HUES64 (cell line): ENCODE data around the gene ELMOD3.
"Not testable (repeated sequence)": the region's sequence is repeated elsewhere in the genome, so short reads cannot be mapped to it uniquely, and the experiment has no call there.

Experiments used
- H3K27ac ChIP-seq: 2 replicates; pipeline ENCODE4 v1.7.0; 2013; ENCODE audit warnings: low read depth, low read length, inconsistent platforms
- H3K27me3 ChIP-seq: 2 replicates; pipeline ENCODE4 v1.6.1; 2013; ENCODE audit warnings: mild to moderate bottlenecking, low read length; ENCODE audit not compliant: insufficient read depth
- H3K36me3 ChIP-seq: 2 replicates; pipeline ENCODE4 v1.6.1; 2013; ENCODE audit warnings: mild to moderate bottlenecking, low read length; ENCODE audit not compliant: insufficient read depth
- H3K4me1 ChIP-seq: 2 replicates; pipeline ENCODE4 v1.6.1; 2013; ENCODE audit warnings: mild to moderate bottlenecking, low read length, moderate library complexity; ENCODE audit not compliant: insufficient read depth
- H3K4me3 ChIP-seq: 2 replicates; pipeline ENCODE4 v1.5.1; 2013; ENCODE audit warnings: mild to moderate bottlenecking, low read length, moderate library complexity
- H3K9ac ChIP-seq: 2 replicates; pipeline ENCODE4 v1.6.1; 2013; ENCODE audit warnings: mild to moderate bottlenecking, low read depth, low read length
- H3K9me3 ChIP-seq: 2 replicates; pipeline ENCODE4 v1.6.1; 2013; ENCODE audit warnings: low read depth, low read length; ENCODE audit not compliant: insufficient read depth
- WGBS: fragments of 150-250, 120-280 bp; methylation state at CpG from one replicate; pipeline ENCODE4 v1.1.7; 2013; ENCODE audit warnings: missing lambda C conversion rate; 5-methylcytosine and 5-hydroxymethylcytosine counted together

Gene ELMOD3

GRCh38 chr2:85355073-85355410 is 473 bp downstream of the ELMOD3 start:
- H3K36me3 ChIP-seq = peaks cover 28% of the 10 kb centered on the region
- WGBS = 22% methylated on average over 10 of the region's 10 CpGs
- H3K4me3 ChIP-seq = peak overlapping the region; percentile 92
- peak overlapping the region; percentile 79 for H3K9ac ChIP-seq
- no peak overlapping the region for H3K27ac ChIP-seq
- H3K4me1 ChIP-seq = peaks cover 8% of the 10 kb centered on the region; the same call in 1 of the 2 replicates
- no peaks in the 10 kb centered on the region for H3K27me3 ChIP-seq
- H3K9me3 ChIP-seq = no peaks in the 10 kb centered on the region

- no peak overlapping the region for H3K27ac ChIP-seq
- H3K9ac ChIP-seq = no peak overlapping the region
- H3K9me3 ChIP-seq = no peaks in the 10 kb centered on the region
- WGBS = 89% methylated on average over 3 of the region's 3 CpGs
- peaks cover 23% of the 10 kb centered on the region for H3K36me3 ChIP-seq
- peak overlapping the region; percentile 92 for H3K4me3 ChIP-seq
- H3K27me3 ChIP-seq = no peaks in the 10 kb centered on the region
- peaks cover 8% of the 10 kb centered on the region; the same call in 1 of the 2 replicates for H3K4me1 ChIP-seq
Observed at GRCh38 chr2:85355521-85355920, 952 bp downstream of the ELMOD3 start.

- Histone ChIP-seq H3K27ac (no peak overlapping the region), H3K9me3 (no peaks in the 10 kb centered on the region), H3K27me3 (no peaks in the 10 kb centered on the region), H3K4me1 (peaks cover 8% of the 10 kb centered on the region; the same call in 1 of the 2 replicates), H3K9ac (no peak overlapping the region), H3K4me3 (no peak overlapping the region; the same call in 1 of the 2 replicates), H3K36me3 (peaks cover 19% of the 10 kb centered on the region)
- 88% methylated on average over 2 of the region's 2 CpGs for WGBS
Observed at GRCh38 chr2:85356186-85356585, 1.6 kb downstream of the ELMOD3 start.

- H3K4me3 ChIP-seq = no peak overlapping the region
- H3K36me3 ChIP-seq = peaks cover 22% of the 10 kb centered on the region
- WGBS = 85% methylated on average over 3 of the region's 3 CpGs
- no peaks in the 10 kb centered on the region for H3K9me3 ChIP-seq
- no peak overlapping the region for H3K9ac ChIP-seq
- H3K27ac ChIP-seq = no peak overlapping the region
- no peaks in the 10 kb centered on the region for H3K27me3 ChIP-seq
- peaks cover 8% of the 10 kb centered on the region; the same call in 1 of the 2 replicates for H3K4me1 ChIP-seq
Observed at GRCh38 chr2:85357736-85358135, 3.2 kb downstream of the ELMOD3 start.

GRCh38 chr2:85362653-85363387 is 8.3 kb downstream of the ELMOD3 start:
- H3K4me3 ChIP-seq, H3K27me3 ChIP-seq, H3K27ac ChIP-seq, H3K9me3 ChIP-seq, H3K9ac ChIP-seq, H3K4me1 ChIP-seq: not testable (repeated sequence)
- H3K36me3 ChIP-seq = peaks cover 11% of the 10 kb centered on the region
- 91% methylated on average over 4 of the region's 5 CpGs for WGBS

GRCh38 chr2:85367180-85367579 is 12.6 kb downstream of the ELMOD3 start:
- H3K27ac ChIP-seq = no peak overlapping the region
- WGBS = 87% methylated on average over 5 of the region's 5 CpGs
- no peak overlapping the region for H3K9ac ChIP-seq

GRCh38 chr2:85368921-85369320 is 14.4 kb downstream of the ELMOD3 start:
- H3K36me3 ChIP-seq = peaks cover 2% of the 10 kb centered on the region; the same call in 1 of the 2 replicates

More at GRCh38 chr2:85367180-85367579, 12.6 kb downstream of the ELMOD3 start:
- Histone ChIP-seq H3K4me3 (no peak overlapping the region), H3K9me3 (no peaks in the 10 kb centered on the region), H3K36me3 (peaks cover 5% of the 10 kb centered on the region; the same call in 1 of the 2 replicates), H3K27me3 (no peaks in the 10 kb centered on the region), H3K4me1 (no peaks in the 10 kb centered on the region)

GRCh38 chr2:85369500-85369899 is 14.9 kb downstream of the ELMOD3 start:
- 92% methylated on average over 5 of the region's 5 CpGs for WGBS
- H3K27ac ChIP-seq = no peak overlapping the region

More at GRCh38 chr2:85368921-85369320, 14.4 kb downstream of the ELMOD3 start:
- Histone ChIP-seq H3K9me3 (no peaks in the 10 kb centered on the region), H3K4me3 (no peak overlapping the region), H3K4me1 (no peaks in the 10 kb centered on the region), H3K9ac (no peak overlapping the region), H3K27me3 (no peaks in the 10 kb centered on the region), H3K27ac (no peak overlapping the region)

GRCh38 chr2:85371045-85371444 is 16.5 kb downstream of the ELMOD3 start:
- WGBS = 94% methylated on average over 11 of the region's 11 CpGs
- Histone ChIP-seq H3K9ac (no peak overlapping the region), H3K9me3 (no peaks in the 10 kb centered on the region), H3K4me1 (no peaks in the 10 kb centered on the region), H3K4me3 (no peak overlapping the region), H3K36me3 (peaks cover 2% of the 10 kb centered on the region; the same call in 1 of the 2 replicates), H3K27ac (no peak overlapping the region), H3K27me3 (no peaks in the 10 kb centered on the region)

More at GRCh38 chr2:85369500-85369899, 14.9 kb downstream of the ELMOD3 start:
- no peaks in the 10 kb centered on the region for H3K4me1 ChIP-seq
- H3K4me3 ChIP-seq = no peak overlapping the region
- no peak overlapping the region for H3K9ac ChIP-seq
- no peaks in the 10 kb centered on the region for H3K9me3 ChIP-seq
- no peaks in the 10 kb centered on the region for H3K27me3 ChIP-seq
- peaks cover 2% of the 10 kb centered on the region; the same call in 1 of the 2 replicates for H3K36me3 ChIP-seq

- no peak overlapping the region for H3K27ac ChIP-seq
- peaks cover 16% of the 10 kb centered on the region for H3K36me3 ChIP-seq
- peaks cover 17% of the 10 kb centered on the region for H3K9me3 ChIP-seq
- H3K4me1 ChIP-seq = no peaks in the 10 kb centered on the region
- no peaks in the 10 kb centered on the region for H3K27me3 ChIP-seq
- H3K9ac ChIP-seq = no peak overlapping the region
- WGBS = 90% methylated on average over 5 of the region's 5 CpGs
- H3K4me3 ChIP-seq = no peak overlapping the region
Observed at GRCh38 chr2:85376291-85377065, 21.9 kb downstream of the ELMOD3 start.

- H3K4me3 ChIP-seq = no peak overlapping the region
- no peak overlapping the region for H3K9ac ChIP-seq
- H3K4me1 ChIP-seq = no peaks in the 10 kb centered on the region
- no peaks in the 10 kb centered on the region for H3K27me3 ChIP-seq
- H3K36me3 ChIP-seq = peaks cover 16% of the 10 kb centered on the region
- peaks cover 17% of the 10 kb centered on the region for H3K9me3 ChIP-seq
- H3K27ac ChIP-seq = no peak overlapping the region
- 94% methylated on average over 11 of the region's 11 CpGs for WGBS
Observed at GRCh38 chr2:85377083-85377482, 22.5 kb downstream of the ELMOD3 start.
